HepG2 (cell line): ENCODE data around the gene MTTP. TPM values are rescaled to one million over a fixed set of nuclear protein-coding genes. Genes with fewer than 3 reads are reported as not detected.

Experiments
- ATAC-seq: fragments of 200-7000 bp; cut with Tn5 transposase; 3 replicates; pipeline ENCODE4 v1.9.1; 2020; ENCODE audit warnings: mild to moderate bottlenecking, moderate library complexity
- BruUV-seq: library from RNA; stranded (reverse); fragments of 400-500 nt; replicated peaks from 2 replicates; lab custom pipeline; 2021; lab: Mats Ljungman, UMichigan
- CTCF ChIA-PET: fragments of 300-600 bp; formaldehyde crosslinking; extraction: SDS; loops from one replicate; lab custom pipeline; 2021; ENCODE audit warnings: low total read pairs, inconsistent platforms, low intra/inter-chr PET ratio; lab: Yijun Ruan, JAX
- POLR2A ChIA-PET: fragments of 350-600 bp; sonication (Branson Sonifier 250); formaldehyde crosslinking; loops from one replicate; lab custom pipeline; 2020; ENCODE audit warnings: antibody characterized with exemption, inconsistent platforms; lab: Yijun Ruan, JAX
- DNase-seq: peaks from one replicate; pipeline ENCODE4 v3.0.0-alpha.2; 2015; ENCODE audit warnings: low spot score
- FAIRE-seq: peaks from 3 replicates; lab custom pipeline; 2011; peaks lifted over from hg19 to GRCh38; lab: Jason Lieb, UNC
- H2AFZ ChIP-seq: one replicate; pipeline ENCODE4 v1.6.1; 2011; ENCODE audit warnings: low read length, inconsistent platforms
- H3K27ac ChIP-seq: fragments of 300-600 bp; 3 replicates; pipeline ENCODE4 v1.8.0; 2011; ENCODE audit warnings: mixed run types, mild to moderate bottlenecking, mixed read lengths, low read length, inconsistent platforms; ENCODE audit not compliant: insufficient read depth; ENCODE audit errors: extremely low read length
- H3K27me3 ChIP-seq, 2 experiments: fragments of 200-600 bp in 1 of 2; 2 replicates in 1 of 2; 3 replicates in 1 of 2; pipeline versions ENCODE4 v1.6.0 to v1.8.0; 2011; ENCODE audit warnings: low read length in 2 of 2, mild to moderate bottlenecking in 2 of 2, moderate library complexity in 2 of 2, inconsistent platforms in 1 of 2; ENCODE audit not compliant: insufficient read depth in 2 of 2, control insufficient read depth in 1 of 2
- H3K36me3 ChIP-seq, 2 experiments: fragments of 200-600 bp in 1 of 2; replicated peaks in 1 of 2; 2 replicates in 1 of 2; 3 replicates in 1 of 2; pipeline versions ENCODE4 v1.5.1 to v1.8.0; 2011; ENCODE audit warnings: low read length in 2 of 2, inconsistent platforms in 1 of 2; ENCODE audit not compliant: insufficient read depth in 2 of 2, control insufficient read depth in 1 of 2
- H3K4me1 ChIP-seq: 2 replicates; pipeline ENCODE4 v1.5.1; 2012; ENCODE audit warnings: low read length, inconsistent platforms; ENCODE audit not compliant: insufficient read depth
- H3K4me2 ChIP-seq: 2 replicates; pipeline ENCODE4 v1.6.0; 2011; ENCODE audit warnings: low read depth, low read length, inconsistent platforms
- H3K4me3 ChIP-seq, 3 experiments: fragments of 200-600 bp in 1 of 3; sonication (generic), shearing (Covaris generic) in 1 of 3; replicated peaks in 1 of 3; 2 replicates each; pipeline ENCODE4 v1.5.1; 2011 to 2016; ENCODE audit warnings: low read length in 3 of 3, inconsistent platforms in 2 of 3, low read depth in 2 of 3, mild to moderate bottlenecking in 2 of 3, control low read depth in 1 of 3, mixed read lengths in 1 of 3; ENCODE audit not compliant: insufficient read depth in 1 of 3
- H3K79me2 ChIP-seq: one replicate; pipeline ENCODE4 v1.6.1; 2011; ENCODE audit warnings: low read length, inconsistent platforms; ENCODE audit not compliant: insufficient read depth
- H3K9ac ChIP-seq: 2 replicates; pipeline ENCODE4 v1.6.0; 2011; ENCODE audit warnings: mild to moderate bottlenecking, low read depth, low read length, inconsistent platforms; ENCODE audit not compliant: insufficient read depth
- H3K9me3 ChIP-seq: 2 replicates; pipeline ENCODE4 v1.5.1; 2012; ENCODE audit warnings: mild to moderate bottlenecking, low read length
- H4K20me1 ChIP-seq: 2 replicates; pipeline ENCODE4 v1.6.0; 2011; ENCODE audit warnings: inconsistent platforms, mild to moderate bottlenecking, low read length, moderate library complexity; ENCODE audit not compliant: insufficient read depth
- MED8 ChIP-seq: sonication (generic); formaldehyde crosslinking; IDR thresholded peaks from 2 replicates; pipeline ENCODE4 v1.8.1; 2023; ENCODE audit warnings: mild to moderate bottlenecking, missing genetic modification reagents; ENCODE audit not compliant: insufficient replicate concordance
- MTA3 ChIP-seq: sonication (generic); formaldehyde crosslinking; IDR thresholded peaks from 2 replicates; pipeline ENCODE4 v1.4.0; 2020; ENCODE audit warnings: missing genetic modification reagents
- NCOR1 ChIP-seq: fragments of 200-600 bp; sonication (generic); IDR thresholded peaks from 2 replicates; pipeline ENCODE4 v1.7.0; 2017; ENCODE audit warnings: antibody characterized with exemption, low read length, borderline replicate concordance
- ONECUT2 ChIP-seq: sonication (generic); formaldehyde crosslinking; IDR thresholded peaks from 2 replicates; pipeline ENCODE4 v1.4.0; 2020; ENCODE audit warnings: missing genetic modification reagents
- PTBP1 ChIP-seq: fragments of 200-400 bp; formaldehyde crosslinking; IDR thresholded peaks from 2 replicates; pipeline ENCODE4 v1.6.1; 2018; ENCODE audit warnings: low read length, low read depth; ENCODE audit not compliant: poor library complexity, severe bottlenecking
- RBFOX2 ChIP-seq: fragments of 200-400 bp; formaldehyde crosslinking; IDR thresholded peaks from 2 replicates; pipeline ENCODE4 v1.6.1; 2017; ENCODE audit warnings: low read depth, mild to moderate bottlenecking, low read length
- TEAD2 ChIP-seq: sonication (generic); formaldehyde crosslinking; IDR thresholded peaks from 2 replicates; pipeline ENCODE4 v1.9.0; 2021; ENCODE audit warnings: missing genetic modification reagents
- ZNF143 ChIP-seq: sonication (generic); formaldehyde crosslinking; IDR thresholded peaks from 2 replicates; pipeline ENCODE4 v1.4.0; 2020; ENCODE audit warnings: missing genetic modification reagents
- ZNF260 ChIP-seq: sonication (generic); formaldehyde crosslinking; IDR thresholded peaks from 2 replicates; pipeline ENCODE4 v1.4.0; 2020; ENCODE audit warnings: missing genetic modification reagents, low read depth, mild to moderate bottlenecking, borderline replicate concordance
- ZNF367 ChIP-seq: sonication (generic); formaldehyde crosslinking; IDR thresholded peaks from 2 replicates; pipeline ENCODE4 v1.4.0; 2020; ENCODE audit warnings: missing genetic modification reagents, borderline replicate concordance
- ZNF792 ChIP-seq: IDR thresholded peaks from 2 replicates; pipeline ENCODE4 v1.6.1; 2016
- ZNF841 ChIP-seq: sonication (generic); formaldehyde crosslinking; IDR thresholded peaks from 2 replicates; pipeline ENCODE4 v1.8.1; 2023; ENCODE audit warnings: missing genetic modification reagents, borderline replicate concordance
- WGBS: methylation state at CpG from one replicate; pipeline ENCODE4 v1.1.6; 2017; ENCODE audit warnings: low lambda C conversion rate; 5-methylcytosine and 5-hydroxymethylcytosine counted together
- in situ Hi-C: cut with HindIII; loops from 2 replicates; pipeline ENCODE4 v1.10.0; 2017; ENCODE audit warnings: low pct_unique_long_range_greater_than_20kb; ENCODE audit not compliant: extremely low pct_ligation_motif_present
- intact Hi-C: fragments of 100-400 bp; cut with micrococcal nuclease; formaldehyde crosslinking; loops from one replicate; pipeline ENCODE4 v1.10.0; 2022; ENCODE audit not compliant: unreplicated experiment
- polyA plus RNA-seq, 8 experiments: library from polyadenylated mRNA; depleted of rRNA in 3 of 8; stranded (reverse) in 7 of 8; unstranded in 1 of 8; fragments of >200 nt; fragmentation: Illumina TruSeq in 4 of 8; extraction: Trizol in 4 of 8; gene quantifications; 2 replicates each; pipeline versions ENCODE4 v1.2.1 to v1.2.3, GENCODE V29; 2011 to 2016; ENCODE audit warnings: low read depth in 4 of 8, missing spikeins in 1 of 8, mixed read lengths in 1 of 8; ENCODE audit not compliant: insufficient read depth in 1 of 8
- total RNA-seq, 5 experiments: library from RNA; depleted of rRNA; stranded (reverse); fragments of >200 nt; fragmentation: Illumina TruSeq; extraction: Trizol; gene quantifications; 2 replicates each; pipeline ENCODE4 v1.2.3, GENCODE V29; 2016; ENCODE audit warnings: low read depth in 1 of 5
- TF ChIP-seq, protein P1 (sequence below): IDR thresholded peaks from 2 replicates; pipeline ENCODE4 v1.4.0; 2020; ENCODE audit warnings: mild to moderate bottlenecking, missing genetic modification reagents
- TF ChIP-seq, protein P2 (sequence below): sonication (generic); formaldehyde crosslinking; IDR thresholded peaks from 2 replicates; pipeline ENCODE4 v1.8.1; 2023; ENCODE audit warnings: mild to moderate bottlenecking, missing genetic modification reagents

Gene MTTP
- total and polyA plus RNA-seq, 2 of the 13 experiments (the other 11 are each of a cell fraction or from before 2014, with no cell fraction given): 84.7 to 102 TPM

DNA sequence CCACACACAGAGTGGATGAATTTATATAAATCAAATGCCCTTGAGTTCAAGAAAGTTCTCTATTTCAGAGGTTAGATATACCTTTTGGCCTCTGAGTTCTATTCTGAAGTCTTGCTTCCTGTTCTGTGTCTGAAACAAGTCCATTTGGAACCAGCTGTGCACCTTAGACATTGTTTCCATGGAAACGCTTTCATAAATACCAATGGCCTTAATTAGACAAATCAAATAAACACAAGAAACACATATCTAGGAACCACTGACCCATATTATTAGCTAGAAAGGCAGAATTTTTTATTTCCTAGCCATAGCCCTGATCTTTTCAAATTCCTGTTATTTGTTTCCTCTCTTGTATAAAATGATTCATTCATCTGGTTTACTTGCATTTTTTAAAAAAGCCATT, 91.4 kb downstream of the MTTP start (continued):
- no peak for TF ChIP-seq ONECUT2 (CRISPR knock-in tag)
- no peak for TF ChIP-seq NCOR1

- TF ChIP-seq, protein P1, sequence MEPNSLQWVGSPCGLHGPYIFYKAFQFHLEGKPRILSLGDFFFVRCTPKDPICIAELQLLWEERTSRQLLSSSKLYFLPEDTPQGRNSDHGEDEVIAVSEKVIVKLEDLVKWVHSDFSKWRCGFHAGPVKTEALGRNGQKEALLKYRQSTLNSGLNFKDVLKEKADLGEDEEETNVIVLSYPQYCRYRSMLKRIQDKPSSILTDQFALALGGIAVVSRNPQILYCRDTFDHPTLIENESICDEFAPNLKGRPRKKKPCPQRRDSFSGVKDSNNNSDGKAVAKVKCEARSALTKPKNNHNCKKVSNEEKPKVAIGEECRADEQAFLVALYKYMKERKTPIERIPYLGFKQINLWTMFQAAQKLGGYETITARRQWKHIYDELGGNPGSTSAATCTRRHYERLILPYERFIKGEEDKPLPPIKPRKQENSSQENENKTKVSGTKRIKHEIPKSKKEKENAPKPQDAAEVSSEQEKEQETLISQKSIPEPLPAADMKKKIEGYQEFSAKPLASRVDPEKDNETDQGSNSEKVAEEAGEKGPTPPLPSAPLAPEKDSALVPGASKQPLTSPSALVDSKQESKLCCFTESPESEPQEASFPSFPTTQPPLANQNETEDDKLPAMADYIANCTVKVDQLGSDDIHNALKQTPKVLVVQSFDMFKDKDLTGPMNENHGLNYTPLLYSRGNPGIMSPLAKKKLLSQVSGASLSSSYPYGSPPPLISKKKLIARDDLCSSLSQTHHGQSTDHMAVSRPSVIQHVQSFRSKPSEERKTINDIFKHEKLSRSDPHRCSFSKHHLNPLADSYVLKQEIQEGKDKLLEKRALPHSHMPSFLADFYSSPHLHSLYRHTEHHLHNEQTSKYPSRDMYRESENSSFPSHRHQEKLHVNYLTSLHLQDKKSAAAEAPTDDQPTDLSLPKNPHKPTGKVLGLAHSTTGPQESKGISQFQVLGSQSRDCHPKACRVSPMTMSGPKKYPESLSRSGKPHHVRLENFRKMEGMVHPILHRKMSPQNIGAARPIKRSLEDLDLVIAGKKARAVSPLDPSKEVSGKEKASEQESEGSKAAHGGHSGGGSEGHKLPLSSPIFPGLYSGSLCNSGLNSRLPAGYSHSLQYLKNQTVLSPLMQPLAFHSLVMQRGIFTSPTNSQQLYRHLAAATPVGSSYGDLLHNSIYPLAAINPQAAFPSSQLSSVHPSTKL (CRISPR knock-in tag): no peak
- TF ChIP-seq RBFOX2: no peak
- TF ChIP-seq MTA3 (CRISPR knock-in tag): no peak
- TF ChIP-seq ZNF792 (CRISPR knock-in tag): no peak
- TF ChIP-seq PTBP1: no peak
- TF ChIP-seq ZNF367 (CRISPR knock-in tag): no peak
- no peak for TF ChIP-seq TEAD2 (CRISPR knock-in tag)
- no peak for TF ChIP-seq MED8 (CRISPR knock-in tag)
- no peak for TF ChIP-seq ZNF841 (CRISPR knock-in tag)
- no peak for TF ChIP-seq ZNF260 (CRISPR knock-in tag)
- no peak for TF ChIP-seq ZNF143
- TF ChIP-seq, protein P2, sequence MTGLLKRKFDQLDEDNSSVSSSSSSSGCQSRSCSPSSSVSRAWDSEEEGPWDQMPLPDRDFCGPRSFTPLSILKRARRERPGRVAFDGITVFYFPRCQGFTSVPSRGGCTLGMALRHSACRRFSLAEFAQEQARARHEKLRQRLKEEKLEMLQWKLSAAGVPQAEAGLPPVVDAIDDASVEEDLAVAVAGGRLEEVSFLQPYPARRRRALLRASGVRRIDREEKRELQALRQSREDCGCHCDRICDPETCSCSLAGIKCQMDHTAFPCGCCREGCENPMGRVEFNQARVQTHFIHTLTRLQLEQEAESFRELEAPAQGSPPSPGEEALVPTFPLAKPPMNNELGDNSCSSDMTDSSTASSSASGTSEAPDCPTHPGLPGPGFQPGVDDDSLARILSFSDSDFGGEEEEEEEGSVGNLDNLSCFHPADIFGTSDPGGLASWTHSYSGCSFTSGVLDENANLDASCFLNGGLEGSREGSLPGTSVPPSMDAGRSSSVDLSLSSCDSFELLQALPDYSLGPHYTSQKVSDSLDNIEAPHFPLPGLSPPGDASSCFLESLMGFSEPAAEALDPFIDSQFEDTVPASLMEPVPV: no peak
- no peak overlapping the region for H2AFZ ChIP-seq
- BruUV-seq: no TSS peak
- intact Hi-C loops (no loop called here), in situ Hi-C loops (no loop called here)
- no peak for ATAC-seq
- no peaks in the 10 kb centered on the region for H3K36me3 ChIP-seq
- no peak overlapping the region for H3K27ac ChIP-seq
- H3K4me1 ChIP-seq: no peaks in the 10 kb centered on the region
- no peak for DNase-seq
- no peak overlapping the region for H3K9ac ChIP-seq
- H3K9me3 ChIP-seq: peaks cover 24% of the 10 kb centered on the region
- H3K27me3 ChIP-seq: no peaks in the 10 kb centered on the region
- ChIA-PET POLR2A (no interaction called here), CTCF (no interaction called here)
- H4K20me1 ChIP-seq: no peaks in the 10 kb centered on the region
- no peaks in the 10 kb centered on the region for H3K79me2 ChIP-seq
- no peak overlapping the region for H3K4me3 ChIP-seq
- WGBS: 7% methylated on average over 1 of the region's 1 CpG
- H3K4me2 ChIP-seq: no peak overlapping the region
- FAIRE-seq: no peak
These were observed 93.8 kb downstream of the MTTP start for GRCh38 chr4:99668472-99668871.
